Chondrocyte (in vitro differentiated cells): ENCODE data around the gene ETHE1. TPM values are rescaled to one million over a fixed set of nuclear protein-coding genes. Genes with fewer than 3 reads are reported as not detected.
"Not testable (repeated sequence)": the region's sequence is repeated elsewhere in the genome, so short reads cannot be mapped to it uniquely, and the experiment has no call there.

ENCODE experiments used
- DNase-seq: peaks from one replicate; pipeline ENCODE4 v3.0.0; 2021; ENCODE audit warnings: mixed read lengths, low spot score
- H3K27ac Mint-ChIP-seq: one replicate; pipeline ENCODE4 v1.8.0; 2021; ENCODE audit warnings: mild to moderate bottlenecking, moderate library complexity, mixed read lengths; ENCODE audit not compliant: unreplicated experiment
- H3K27me3 Mint-ChIP-seq: 2 replicates; pipeline ENCODE4 v1.8.0; 2021; ENCODE audit warnings: low read depth, mixed read lengths
- H3K36me3 Mint-ChIP-seq: 2 replicates; pipeline ENCODE4 v1.8.0; 2021; ENCODE audit warnings: low read depth, mixed read lengths
- H3K4me1 Mint-ChIP-seq: 2 replicates; pipeline ENCODE4 v1.8.0; 2021; ENCODE audit warnings: low read depth, mild to moderate bottlenecking, mixed read lengths
- H3K4me3 Mint-ChIP-seq: one replicate; pipeline ENCODE4 v1.8.0; 2021; ENCODE audit warnings: mild to moderate bottlenecking, moderate library complexity, mixed read lengths; ENCODE audit not compliant: unreplicated experiment
- H3K9me3 Mint-ChIP-seq: 2 replicates; pipeline ENCODE4 v1.8.0; 2021; ENCODE audit warnings: low read depth, mixed read lengths
- total RNA-seq: library from RNA; stranded (reverse); gene quantifications from 3 replicates; pipeline ENCODE4 v1.2.1, GENCODE V29; 2021
- TF ChIP-seq, protein P1 (sequence below): fragments of 200-600 bp; sonication (generic); IDR thresholded peaks from 2 replicates; pipeline ENCODE4 v1.5.0; 2021; ENCODE audit warnings: antibody characterized with exemption, mild to moderate bottlenecking, moderate library complexity

The ETHE1 gene
- total RNA-seq, 1 donor from 2014 or later: 31.5 TPM

DNA sequence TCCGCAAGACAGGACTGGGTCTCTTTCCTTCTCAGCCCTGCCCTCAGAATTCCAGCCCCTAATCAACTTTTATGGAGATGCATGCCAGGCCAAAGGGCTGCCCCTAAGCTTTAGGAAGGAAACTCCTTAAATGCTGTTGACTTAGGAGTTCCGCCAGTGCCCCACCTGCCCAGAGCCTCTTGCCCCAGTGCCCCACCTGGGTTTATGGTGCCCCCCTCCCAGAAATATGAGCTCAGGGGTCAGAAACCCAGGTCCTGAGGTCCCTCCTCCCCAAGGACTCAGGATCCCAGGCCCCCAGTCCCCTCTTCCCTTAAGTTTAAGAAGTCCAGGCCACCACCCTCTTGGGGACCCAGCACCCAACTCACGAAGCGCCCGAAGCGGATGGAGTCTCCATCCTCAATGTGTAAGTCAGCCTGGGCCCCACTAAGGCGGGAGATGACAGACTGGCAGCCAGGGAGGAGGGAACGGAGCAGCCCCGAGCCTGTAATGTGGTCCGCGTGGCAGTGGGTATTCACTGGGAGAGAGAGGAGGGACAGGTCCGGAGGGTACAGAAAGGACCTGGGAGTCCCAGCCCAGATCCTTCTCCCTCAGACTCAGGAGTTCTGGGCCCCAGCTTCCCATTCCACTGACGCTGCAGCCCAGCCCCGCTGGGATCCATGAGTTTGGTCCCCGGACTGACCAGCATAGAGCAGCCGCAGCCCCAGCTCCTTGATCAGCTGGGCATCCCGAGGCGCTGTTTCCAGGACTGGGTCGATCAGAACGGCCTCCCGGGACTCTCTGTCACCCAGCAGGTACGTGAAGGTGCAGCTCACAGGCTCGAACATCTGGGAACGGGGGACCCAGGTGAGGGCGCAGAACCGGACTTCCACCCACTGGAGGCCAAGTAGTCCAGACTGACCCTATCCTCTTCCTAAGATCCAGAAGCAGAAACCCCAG, 897 bp downstream of the ETHE1 start:
- Mint-ChIP-seq H3K4me3 (peak overlapping the region; percentile 88), H3K4me1 (peaks cover 35% of the 10 kb centered on the region), H3K27me3 (no peaks in the 10 kb centered on the region), H3K36me3 (no peaks in the 10 kb centered on the region), H3K9me3 (no peaks in the 10 kb centered on the region), H3K27ac (peak overlapping the region; percentile 76)
- DNase-seq: peak; percentile 85
- TF ChIP-seq, protein P1, sequence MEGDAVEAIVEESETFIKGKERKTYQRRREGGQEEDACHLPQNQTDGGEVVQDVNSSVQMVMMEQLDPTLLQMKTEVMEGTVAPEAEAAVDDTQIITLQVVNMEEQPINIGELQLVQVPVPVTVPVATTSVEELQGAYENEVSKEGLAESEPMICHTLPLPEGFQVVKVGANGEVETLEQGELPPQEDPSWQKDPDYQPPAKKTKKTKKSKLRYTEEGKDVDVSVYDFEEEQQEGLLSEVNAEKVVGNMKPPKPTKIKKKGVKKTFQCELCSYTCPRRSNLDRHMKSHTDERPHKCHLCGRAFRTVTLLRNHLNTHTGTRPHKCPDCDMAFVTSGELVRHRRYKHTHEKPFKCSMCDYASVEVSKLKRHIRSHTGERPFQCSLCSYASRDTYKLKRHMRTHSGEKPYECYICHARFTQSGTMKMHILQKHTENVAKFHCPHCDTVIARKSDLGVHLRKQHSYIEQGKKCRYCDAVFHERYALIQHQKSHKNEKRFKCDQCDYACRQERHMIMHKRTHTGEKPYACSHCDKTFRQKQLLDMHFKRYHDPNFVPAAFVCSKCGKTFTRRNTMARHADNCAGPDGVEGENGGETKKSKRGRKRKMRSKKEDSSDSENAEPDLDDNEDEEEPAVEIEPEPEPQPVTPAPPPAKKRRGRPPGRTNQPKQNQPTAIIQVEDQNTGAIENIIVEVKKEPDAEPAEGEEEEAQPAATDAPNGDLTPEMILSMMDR: no peak

DNA sequence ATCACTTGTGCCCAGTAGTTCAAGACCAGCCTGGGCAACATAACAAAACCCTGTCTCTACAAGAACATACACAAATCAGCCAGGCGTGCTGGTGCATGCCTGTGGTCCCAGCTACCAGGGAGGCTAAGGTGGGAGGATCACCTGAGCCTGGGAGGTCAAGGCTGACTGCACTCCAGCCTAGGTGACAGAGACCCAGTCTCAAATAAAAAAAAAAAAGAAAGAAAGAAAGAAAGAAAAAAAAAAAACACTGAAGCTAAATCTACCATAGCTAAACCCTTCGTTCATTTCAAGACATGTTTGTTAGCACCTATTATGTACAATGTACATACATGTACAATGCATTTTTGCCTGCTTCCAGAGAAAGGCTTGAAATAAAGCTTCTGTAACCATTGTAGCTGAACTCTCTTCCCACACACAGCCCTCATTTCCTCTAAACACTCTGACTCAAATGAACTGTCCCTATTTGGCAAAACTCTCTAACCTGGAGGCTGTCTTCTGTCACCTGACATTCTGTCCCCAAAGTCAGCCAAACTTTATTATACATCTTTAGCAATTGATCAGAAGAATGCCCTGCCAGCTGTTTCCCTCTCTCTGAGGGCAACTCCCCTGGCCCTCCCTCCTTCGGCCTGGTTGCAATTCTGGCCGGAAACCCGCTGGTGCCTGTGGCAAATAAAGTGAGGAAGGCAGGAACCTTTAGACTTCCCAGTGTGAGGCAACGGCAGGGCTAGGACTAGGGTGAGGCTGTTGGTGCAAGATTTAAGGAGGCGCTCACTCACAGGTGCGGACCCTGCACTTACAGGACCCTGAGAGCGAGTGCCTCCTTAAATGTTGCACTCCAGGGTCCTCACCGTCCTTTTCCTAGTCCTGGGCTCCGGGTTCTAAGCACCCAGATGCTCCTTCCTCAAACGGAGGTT, 1.8 kb downstream of the ETHE1 start:
- Mint-ChIP-seq H3K27ac (peak overlapping the region; percentile 76), H3K36me3 (no peaks in the 10 kb centered on the region), H3K4me3 (peak overlapping the region; percentile 88), H3K27me3 (no peaks in the 10 kb centered on the region), H3K9me3 (no peaks in the 10 kb centered on the region), H3K4me1 (peaks cover 35% of the 10 kb centered on the region)
- DNase-seq: peak; percentile 53
- TF ChIP-seq, protein P1: no peak

DNA sequence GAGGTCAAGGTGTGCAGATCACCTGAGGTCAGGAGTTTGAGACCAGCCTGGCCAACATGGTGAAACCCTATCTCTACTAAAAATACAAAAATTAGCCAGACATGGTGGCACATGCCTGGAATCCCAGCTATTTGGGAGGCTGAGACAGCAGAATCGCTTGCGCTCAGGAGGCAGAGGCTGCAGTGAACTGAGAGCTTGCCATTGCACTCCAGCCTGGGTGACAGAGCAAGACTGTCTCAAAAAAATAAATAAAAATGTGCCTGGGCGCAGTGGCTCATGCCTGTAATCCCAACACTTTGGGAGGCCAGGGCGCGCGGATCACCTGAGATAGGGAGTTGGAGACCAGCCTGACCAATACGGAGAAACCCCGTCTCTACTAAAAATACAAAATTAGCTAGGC, 3.3 kb downstream of the ETHE1 start:
- not testable (repeated sequence) for H3K36me3 Mint-ChIP-seq, H3K27me3 Mint-ChIP-seq, H3K4me3 Mint-ChIP-seq, H3K27ac Mint-ChIP-seq, H3K9me3 Mint-ChIP-seq
- peaks cover 39% of the 10 kb centered on the region for H3K4me1 Mint-ChIP-seq
- peak; percentile 32 for DNase-seq

DNA sequence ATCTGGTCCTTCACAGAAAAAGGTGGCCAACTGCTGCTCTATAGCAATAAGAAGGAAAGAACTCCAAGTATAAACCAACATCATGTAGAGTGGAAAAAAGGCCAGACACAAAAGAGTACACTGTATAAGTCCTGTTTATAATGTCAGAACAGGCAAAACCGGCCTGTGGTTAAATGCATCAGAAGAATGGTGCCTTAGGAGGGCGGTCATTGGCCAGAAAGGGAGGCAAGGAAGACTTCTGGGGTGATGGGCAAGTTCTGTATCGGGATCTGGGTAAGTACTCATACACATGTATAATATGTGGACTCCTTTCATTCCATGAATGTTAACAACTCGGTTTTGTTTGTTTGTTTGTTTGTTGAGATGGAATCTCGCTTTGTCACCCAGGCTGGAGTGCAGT, 4.1 kb downstream of the ETHE1 start:
- Mint-ChIP-seq H3K27ac (peak overlapping the region; percentile 51), H3K4me1 (peaks cover 39% of the 10 kb centered on the region), H3K9me3 (no peaks in the 10 kb centered on the region), H3K36me3 (peaks cover 2% of the 10 kb centered on the region), H3K4me3 (no peak overlapping the region), H3K27me3 (no peaks in the 10 kb centered on the region)
- no peak for DNase-seq
- TF ChIP-seq, protein P1: no peak

DNA sequence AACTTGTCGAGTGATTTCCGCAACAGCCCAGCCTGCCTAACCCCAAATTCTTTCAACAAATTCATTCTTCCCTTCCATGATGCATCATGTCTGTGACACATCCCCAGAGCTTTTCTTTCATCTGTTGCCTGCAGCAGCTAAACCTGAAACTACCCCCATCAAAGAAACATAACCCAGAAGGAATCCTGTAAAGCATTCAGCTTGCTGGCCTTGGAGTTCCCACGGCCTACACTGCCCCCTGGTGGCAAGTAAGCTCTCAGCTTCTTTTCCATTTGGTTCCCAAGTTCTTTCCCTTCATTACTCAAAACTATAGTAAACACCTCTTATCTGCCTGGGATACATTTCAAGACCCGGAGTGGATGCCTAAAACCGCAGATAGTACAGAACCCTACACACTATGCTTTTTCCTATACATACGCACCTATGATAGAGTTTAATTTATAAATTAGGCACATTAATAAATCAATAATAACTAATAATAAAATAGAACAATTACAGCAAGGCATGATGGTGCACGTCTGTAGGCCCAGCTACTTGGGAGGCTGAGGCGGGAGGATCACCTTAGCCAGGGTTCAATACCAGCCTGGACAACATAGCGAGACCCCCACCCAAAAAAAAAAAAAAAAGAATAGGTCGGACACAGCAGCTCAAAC, 7.4 kb downstream of the ETHE1 start:
- Mint-ChIP-seq H3K27me3 (no peaks in the 10 kb centered on the region), H3K9me3 (no peaks in the 10 kb centered on the region), H3K4me1 (peaks cover 15% of the 10 kb centered on the region), H3K4me3 (no peak overlapping the region), H3K36me3 (peaks cover 3% of the 10 kb centered on the region), H3K27ac (peak overlapping the region; percentile 9)
- DNase-seq: no peak
- TF ChIP-seq, protein P1: peak; percentile 97
